Activated T-helper 1 cell treated with Interleukin-2 at 50 U/mL for 16 hours (primary cell): ENCODE results near the gene HTR7.

Experiments used
- DNase-seq: peaks from one replicate; pipeline ENCODE4 v3.0.0-alpha.2; 2020; ENCODE audit warnings: low read depth

The HTR7 gene

DNA sequence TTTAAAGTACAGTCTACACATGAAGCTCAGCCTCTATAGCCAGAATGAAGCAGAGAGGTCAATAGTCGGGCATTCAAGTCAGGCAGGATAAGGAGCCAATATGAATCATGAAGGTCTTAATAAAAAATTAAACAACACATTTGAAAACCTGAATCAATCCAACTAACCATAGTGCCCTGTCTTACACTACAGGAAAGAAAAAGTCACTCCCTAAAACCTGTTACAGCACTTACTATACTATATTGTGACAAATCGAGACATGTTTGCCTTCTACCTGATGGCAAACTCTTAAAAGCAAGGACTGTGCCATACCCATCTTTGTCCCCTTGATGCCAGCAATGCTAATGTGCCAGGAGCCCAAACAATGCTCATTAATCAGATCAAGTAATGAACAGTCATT lies 117.6 kb downstream of the HTR7 start:
- DNase-seq: no peak

DNA sequence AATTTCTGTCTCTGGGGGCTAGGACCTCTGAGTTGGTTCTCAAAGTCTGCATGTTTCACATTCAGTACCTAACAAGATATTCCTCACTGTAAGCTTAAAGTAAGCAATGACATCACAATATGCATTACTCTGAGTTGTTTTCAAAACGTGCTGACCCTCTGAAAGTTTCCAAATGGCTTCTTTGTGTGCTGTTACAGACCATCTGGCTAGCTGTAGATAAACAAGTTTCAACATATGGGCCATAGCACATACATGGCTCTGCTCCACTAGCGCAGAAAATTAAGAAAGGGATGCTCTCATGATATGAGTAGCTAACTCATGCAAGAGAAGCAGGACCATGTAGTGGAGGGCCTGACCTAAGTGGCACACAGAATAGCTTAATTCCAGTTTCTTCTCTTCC lies 119.0 kb downstream of the HTR7 start:
- DNase-seq: no peak

DNA sequence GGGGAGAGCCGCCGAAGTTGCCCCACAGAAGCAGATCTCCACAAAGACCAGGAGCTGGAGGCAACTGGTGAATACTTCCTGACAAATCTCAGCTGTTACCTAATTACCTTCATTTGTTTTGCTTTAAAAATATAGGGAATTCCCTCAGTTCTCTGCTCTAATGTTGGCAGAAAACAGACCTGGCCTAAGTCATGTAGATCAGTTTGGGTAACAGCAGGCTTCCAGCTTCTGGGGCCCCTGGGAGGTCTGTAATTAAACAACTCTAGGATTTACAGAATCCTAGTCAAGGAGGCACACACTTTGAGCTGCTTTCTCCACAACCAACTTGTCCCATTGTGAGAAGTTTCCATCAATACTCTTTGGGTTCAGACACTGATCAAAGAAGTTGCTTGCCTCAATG lies 123.4 kb downstream of the HTR7 start:
- DNase-seq: no peak

DNA sequence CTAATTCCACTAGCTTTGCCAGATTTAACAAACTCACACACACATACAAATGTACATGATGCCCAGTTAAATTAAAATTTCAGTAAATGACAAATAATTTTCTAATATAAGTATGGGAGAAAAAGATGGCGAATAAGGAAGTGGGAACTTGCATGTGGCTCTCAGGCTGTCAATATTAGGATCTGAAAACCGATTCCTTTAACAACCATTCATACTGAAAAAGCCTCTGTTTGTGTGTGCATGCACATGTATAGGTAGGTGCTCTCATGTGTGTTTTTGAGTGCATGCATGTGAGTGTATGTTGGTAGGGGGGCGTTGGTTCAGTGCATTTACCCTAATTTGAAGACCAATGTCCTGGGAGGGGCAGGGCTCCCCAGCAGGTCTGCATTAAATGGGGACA lies 125.3 kb downstream of the HTR7 start:
- DNase-seq: no peak

DNA sequence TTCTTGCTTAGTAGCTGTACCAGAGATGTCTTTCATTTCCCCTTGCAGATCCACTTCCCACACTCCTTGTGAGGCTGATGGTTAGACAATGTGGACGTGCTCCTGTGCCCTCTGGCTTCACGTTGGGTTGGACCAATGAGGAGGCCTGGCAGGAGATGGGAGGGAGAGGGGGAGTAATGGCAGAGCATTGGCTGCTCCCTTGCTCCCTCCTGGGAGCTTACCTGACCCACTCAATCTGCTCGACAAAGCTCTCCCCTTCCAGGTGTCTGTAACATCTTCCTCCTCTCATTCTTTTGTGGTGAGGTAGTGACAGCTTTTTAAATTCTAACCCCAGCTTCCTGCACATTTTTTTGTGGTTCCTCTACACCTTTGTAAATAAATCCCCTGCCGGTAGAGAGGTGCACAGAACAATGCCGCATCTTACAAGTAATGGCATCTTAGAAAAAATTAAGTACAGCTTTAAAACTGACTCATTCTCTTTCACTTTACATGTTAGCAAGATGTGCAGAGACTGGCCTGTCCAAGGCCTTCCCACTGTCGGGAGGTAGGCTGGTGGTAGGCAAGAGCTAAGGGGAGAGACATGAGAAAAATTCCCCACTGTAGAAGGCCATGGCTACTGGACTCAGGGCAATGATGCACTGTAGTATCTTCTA lies 134.3 kb downstream of the HTR7 start:
- DNase-seq: no peak

DNA sequence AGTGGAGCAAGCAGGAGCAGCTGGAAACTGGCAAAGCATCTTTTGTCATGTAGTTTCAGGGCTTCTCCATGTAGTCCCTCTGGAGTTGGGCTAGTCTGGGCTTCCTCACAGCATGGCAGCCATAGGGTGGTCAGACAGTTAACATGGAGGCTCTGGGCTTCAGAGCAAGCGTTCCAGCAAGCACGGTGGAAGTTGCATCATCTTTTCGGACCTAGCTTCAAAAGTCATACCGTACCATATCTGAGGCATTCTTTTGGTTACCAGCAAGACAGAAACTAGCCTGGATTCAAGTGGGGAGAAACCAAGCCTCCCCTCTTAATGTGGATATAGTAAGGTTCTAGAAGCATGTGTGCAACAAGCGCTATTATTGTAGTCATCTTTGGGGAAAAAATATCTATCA lies 135.0 kb downstream of the HTR7 start:
- DNase-seq: no peak

DNA sequence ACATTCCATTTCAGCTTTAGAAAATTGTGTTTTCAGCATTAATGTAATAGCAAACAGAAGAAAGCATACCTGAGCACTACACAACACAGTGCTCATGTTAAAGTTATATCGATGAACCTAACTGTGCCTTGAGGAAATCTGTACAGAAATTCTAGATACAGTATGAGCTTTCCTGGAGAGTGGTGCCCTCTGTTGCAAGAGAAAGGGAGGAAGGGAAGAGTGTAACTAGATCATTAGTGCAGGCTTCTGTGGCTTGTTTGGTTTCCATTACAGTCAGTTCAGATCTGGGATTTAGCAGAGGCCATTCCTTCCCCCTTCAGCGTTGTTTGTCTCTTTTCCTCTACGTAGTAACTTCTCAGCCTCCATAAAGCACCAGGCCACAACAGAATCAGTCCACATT lies 139.7 kb downstream of the HTR7 start:
- no peak for DNase-seq

DNA sequence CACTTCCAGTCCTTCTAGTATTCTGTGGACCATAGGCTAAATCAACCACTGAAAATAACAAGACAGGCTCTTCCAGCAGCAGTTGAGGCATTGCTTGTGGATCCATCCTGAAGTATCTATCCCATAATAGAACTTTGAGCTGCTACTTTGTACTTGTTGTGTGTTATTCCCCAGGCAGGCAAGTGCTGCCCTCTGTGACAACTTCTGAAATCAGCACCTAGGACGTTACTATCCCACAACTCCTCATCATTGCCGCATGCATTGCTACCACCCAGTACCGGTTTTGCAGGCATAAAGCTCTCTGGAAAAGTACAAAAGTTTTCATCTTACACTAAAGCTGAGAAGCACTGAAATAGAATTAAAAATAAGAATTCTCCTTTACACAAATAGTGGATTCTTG lies 145.3 kb downstream of the HTR7 start:
- no peak for DNase-seq

DNA sequence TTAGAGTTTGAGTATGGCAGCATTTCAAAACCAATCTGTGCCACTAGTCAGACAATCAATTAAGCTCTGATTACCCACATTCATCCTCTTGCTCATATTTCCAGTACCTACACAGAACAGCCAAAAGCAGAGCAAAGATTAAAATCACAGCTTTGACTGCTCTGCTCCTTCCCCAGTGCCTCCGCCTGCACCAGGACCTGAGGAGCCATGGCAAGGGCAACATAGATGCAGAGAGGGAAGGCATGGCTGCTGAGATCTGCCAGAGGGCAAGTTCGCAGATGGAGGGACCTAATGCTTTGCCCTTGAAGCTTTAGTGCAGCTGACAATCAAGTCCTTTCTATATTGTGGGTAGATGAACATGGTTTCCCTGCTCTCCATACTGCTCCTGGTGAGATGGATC lies 148.1 kb downstream of the HTR7 start:
- DNase-seq: no peak

DNA sequence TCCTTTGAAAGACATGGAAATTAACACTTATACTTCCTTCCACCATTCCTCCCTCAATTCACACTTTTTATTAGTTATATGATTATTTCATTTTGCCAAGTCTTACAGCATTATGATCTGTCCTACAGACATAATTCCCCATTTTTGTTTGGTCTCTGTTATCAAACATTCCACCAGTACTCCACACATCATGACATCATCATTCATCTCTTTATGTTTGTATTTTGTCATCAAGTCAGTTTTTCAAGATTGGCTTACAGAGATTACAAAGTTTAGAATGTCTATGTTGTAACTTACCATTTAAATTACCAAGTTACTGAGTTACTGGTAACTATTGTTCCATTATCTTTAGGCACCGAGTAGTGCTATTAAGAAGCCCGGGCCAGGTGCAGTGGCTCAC lies 150.2 kb downstream of the HTR7 start:
- no peak for DNase-seq

DNA sequence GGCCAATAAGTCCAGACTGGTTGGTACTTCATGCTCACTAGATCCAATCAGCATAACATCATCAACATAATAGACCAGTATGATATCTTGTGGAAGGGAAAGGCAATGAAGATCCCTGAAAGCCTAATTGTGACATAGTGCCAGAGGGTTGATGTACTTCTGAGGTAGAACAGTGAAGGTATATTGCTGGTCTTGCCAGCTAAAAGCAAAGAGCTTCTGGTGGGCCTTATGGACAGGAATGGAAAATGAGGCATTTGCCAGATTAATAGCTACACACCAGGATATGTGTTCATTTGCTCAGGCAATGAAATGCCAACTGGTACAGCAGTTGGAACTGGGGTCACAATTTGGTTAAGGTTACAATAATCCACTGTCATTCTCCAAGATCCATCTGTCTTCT lies 156.4 kb downstream of the HTR7 start:
- no peak for DNase-seq

DNA sequence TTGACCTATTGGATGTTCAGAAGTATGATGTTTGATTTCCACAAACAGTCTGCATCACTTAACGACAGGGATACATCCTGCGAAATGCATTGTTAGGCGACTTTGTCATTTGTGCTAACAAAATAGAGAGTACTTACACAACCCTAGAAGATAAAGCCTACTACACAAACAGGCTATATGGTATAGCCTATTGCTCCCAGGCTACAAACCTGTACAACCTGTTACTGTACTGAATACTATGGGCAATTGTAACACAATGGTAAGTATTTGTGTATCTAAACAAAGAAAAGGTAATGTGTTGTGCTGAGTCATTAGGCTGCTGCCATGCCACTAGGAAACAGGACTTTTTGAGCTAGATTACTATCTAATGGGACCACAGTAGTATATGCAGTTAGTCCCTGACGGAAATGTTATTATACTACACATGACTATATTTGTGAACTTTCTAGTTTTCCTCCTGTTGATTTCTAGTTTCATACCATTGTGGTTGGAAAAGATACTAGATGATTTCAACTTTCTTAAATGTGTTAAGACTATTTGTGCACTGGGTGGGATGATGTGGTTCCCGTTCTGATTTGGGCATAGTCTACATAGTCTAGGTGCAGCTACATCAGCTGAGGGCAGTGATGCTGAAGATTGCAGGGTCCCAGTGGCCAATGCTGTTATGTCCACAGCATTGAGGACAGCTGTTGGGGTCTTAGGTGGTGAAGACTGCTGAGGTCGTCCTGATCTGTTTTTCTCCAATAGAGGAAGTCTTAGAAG lies 161.7 kb downstream of the HTR7 start:
- DNase-seq: no peak
